Measurements from ENCODE around the gene C2CD4C.
"Not testable (repeated sequence)": the region's sequence is repeated elsewhere in the genome, so short reads cannot be mapped to it uniquely, and the experiment has no call there.

The C2CD4C gene

GRCh38 chr19:366205-366783, 42.7 kb downstream of the C2CD4C start:
- no peak for DNase-seq (ENCODE audit: low read depth in 2 of 2)

GRCh38 chr19:364496-365287, 44.3 kb downstream of the C2CD4C start:
- no peak for DNase-seq (ENCODE audit: low read depth in 2 of 2)

DNA sequence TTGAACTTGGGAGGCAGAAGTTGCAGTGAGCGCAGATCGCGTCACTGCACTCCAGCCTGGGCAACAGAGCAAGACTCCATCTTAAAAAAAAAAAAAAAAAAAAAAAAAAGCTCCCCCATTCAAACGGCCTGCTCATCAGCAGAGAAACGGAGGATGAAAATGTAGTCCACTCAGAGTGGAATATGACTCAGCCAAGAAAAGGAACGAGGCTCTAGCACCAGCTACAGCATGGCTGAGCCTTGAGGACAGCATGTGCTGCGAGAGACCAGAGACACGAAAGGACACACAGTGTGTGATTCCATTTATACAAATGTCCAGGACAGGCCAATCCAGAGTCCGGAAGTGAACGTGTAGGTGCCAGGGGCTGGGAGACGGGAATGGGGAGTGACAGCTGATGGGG, 46.3 kb downstream of the C2CD4C start:
- DNase-seq (ENCODE audit: low read depth in 2 of 2): no peak

- no peak for DNase-seq (ENCODE audit: low read depth in 2 of 2)
These were observed 46.8 kb downstream of the C2CD4C start for GRCh38 chr19:362154-362553.

- no peak for DNase-seq (ENCODE audit: low read depth in 2 of 2)
These were observed 49.4 kb downstream of the C2CD4C start for GRCh38 chr19:359653-359925.

- DNase-seq (ENCODE audit: low read depth in 2 of 2): not testable (repeated sequence)
These were observed 53.4 kb downstream of the C2CD4C start for GRCh38 chr19:355536-355935.

All from stimulated activated CD4-positive, alpha-beta T cell treated with anti-CD3 and anti-CD28 coated beads, Interleukin-1b, Interleukin-23, amount 100 ng/mL, for 1 hour (primary cell).